SK-N-MC (cell line): ENCODE measurements around the gene IRF2BPL.

Source experiments
- DNase-seq: peaks from one replicate; pipeline ENCODE4 v3.0.0-alpha.2; 2011; ENCODE audit warnings: low read depth, low spot score
- H3K27ac ChIP-seq: fragments of 200-600 bp; sonication (generic); 2 replicates; pipeline ENCODE4 v1.5.1; 2016; ENCODE audit warnings: mixed run types
- H3K36me3 ChIP-seq: fragments of 200-600 bp; sonication (generic); 2 replicates; pipeline ENCODE4 v1.6.1; 2017; ENCODE audit warnings: antibody characterized with exemption, low read length, mixed read lengths; ENCODE audit not compliant: insufficient read depth
- H3K4me3 ChIP-seq: fragments of 200-600 bp; sonication (generic); 2 replicates; pipeline ENCODE4 v1.5.1; 2016
- H3K9ac ChIP-seq: fragments of 200-600 bp; sonication (generic); 2 replicates; pipeline ENCODE4 v1.8.0; 2017; ENCODE audit warnings: mixed run types, mixed read lengths; ENCODE audit not compliant: insufficient read length
- H3K9me3 ChIP-seq: fragments of 200-600 bp; sonication (generic); 2 replicates; pipeline ENCODE4 v1.6.1; 2017; ENCODE audit warnings: low read depth, mild to moderate bottlenecking, antibody characterized with exemption, low read length, moderate library complexity, mixed read lengths
- EZH2 ChIP-seq: fragments of 200-600 bp; sonication (generic); IDR thresholded peaks from one replicate; pipeline ENCODE4 v1.6.1; 2017; ENCODE audit warnings: antibody characterized with exemption
- FOXP2 ChIP-seq: optimal IDR thresholded peaks from 2 replicates; pipeline ENCODE3; 2011; ENCODE audit warnings: mild to moderate bottlenecking, moderate library complexity; ENCODE audit not compliant: insufficient read depth; ENCODE audit errors: extremely low read length, control extremely low read depth
- POLR2AphosphoS5 ChIP-seq: IDR thresholded peaks from 2 replicates; pipeline ENCODE4 v1.6.1; 2012; ENCODE audit warnings: mild to moderate bottlenecking, low read depth, low read length, borderline replicate concordance

IRF2BPL gene

DNA sequence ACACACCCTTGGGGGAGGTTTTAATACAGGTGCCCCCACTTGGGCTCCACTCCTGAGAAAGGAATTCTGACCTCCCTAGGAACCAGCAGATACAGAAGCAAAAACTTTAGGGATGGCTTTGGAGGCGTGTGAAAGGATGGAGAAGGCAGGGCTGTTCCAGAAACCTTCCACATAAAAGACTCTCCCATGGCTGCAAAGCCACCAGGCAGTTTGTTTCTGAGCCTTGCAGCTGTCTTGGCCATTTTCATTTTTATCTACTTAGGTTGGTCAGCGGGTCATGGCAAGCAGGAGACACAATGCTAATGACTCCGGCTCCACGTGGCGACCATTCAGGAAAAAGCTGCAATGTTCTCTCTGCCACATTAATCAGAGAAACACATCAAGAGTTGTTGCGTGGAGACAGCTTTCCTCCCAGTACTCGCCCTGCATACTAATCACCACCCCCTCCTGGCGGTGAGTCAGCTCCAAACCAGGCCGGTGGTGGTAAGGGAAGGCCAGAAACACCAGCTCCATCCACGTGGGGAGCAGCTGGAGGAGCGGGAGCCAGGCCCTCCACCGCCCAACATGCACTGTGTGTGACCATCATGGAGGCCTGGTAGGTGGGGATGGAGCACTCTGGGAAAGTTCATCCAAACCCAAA is 30.9 kb upstream of the IRF2BPL start:
- Histone ChIP-seq H3K36me3 (no peaks in the 10 kb centered on the region), H3K4me3 (no peak overlapping the region), H3K9me3 (no peaks in the 10 kb centered on the region), H3K27ac (no peak overlapping the region), H3K9ac (no peak overlapping the region)
- TF ChIP-seq FOXP2 (no peak), POLR2AphosphoS5 (no peak)
- no peak for DNase-seq

DNA sequence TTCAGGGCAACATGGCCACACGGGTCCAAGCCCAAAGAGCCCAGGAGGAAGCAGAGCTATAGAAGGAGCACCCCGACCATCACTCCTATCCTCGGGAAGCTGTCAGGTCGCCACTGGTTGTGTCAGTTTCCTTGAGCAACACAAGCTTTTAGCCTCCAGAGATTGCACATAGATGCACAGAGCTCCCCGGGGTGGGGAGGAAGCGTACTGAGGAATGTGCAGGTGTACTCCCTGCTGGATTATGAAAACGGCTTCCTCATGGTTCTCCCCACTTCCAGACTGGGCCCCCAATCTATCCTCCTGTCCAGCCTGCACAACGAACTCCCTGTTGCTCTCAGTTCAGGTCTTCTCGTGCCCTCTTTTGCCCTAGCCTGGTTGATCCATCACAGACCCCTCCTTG is 30.3 kb upstream of the IRF2BPL start:
- Histone ChIP-seq H3K4me3 (no peak overlapping the region), H3K9me3 (no peaks in the 10 kb centered on the region), H3K36me3 (no peaks in the 10 kb centered on the region), H3K27ac (no peak overlapping the region), H3K9ac (no peak overlapping the region)
- no peak for DNase-seq
- TF ChIP-seq FOXP2 (no peak), EZH2 (no peak), POLR2AphosphoS5 (no peak)

DNA sequence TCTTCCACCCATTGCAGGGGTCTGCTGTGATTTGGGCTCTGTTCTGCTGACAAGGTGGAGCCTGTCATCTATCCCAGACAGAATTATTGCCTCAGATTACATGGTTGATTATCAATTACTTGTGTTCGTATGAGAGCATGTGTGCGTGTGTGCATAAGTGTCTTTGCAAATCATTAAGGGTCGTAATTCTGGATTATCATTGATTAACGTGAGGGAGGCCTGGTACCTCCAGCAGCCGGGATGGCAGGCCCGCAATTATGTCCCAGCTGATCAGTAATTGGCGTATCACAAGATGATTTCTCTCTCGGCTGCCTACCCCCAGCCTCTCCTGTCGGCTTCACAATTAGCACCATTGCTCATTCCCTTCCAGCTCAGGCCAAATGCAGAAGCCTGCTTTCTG is 29.6 kb upstream of the IRF2BPL start:
- H3K27ac ChIP-seq: no peak overlapping the region
- TF ChIP-seq EZH2: no peak
- TF ChIP-seq FOXP2: no peak
- TF ChIP-seq POLR2AphosphoS5: no peak
- H3K36me3 ChIP-seq: no peaks in the 10 kb centered on the region

DNA sequence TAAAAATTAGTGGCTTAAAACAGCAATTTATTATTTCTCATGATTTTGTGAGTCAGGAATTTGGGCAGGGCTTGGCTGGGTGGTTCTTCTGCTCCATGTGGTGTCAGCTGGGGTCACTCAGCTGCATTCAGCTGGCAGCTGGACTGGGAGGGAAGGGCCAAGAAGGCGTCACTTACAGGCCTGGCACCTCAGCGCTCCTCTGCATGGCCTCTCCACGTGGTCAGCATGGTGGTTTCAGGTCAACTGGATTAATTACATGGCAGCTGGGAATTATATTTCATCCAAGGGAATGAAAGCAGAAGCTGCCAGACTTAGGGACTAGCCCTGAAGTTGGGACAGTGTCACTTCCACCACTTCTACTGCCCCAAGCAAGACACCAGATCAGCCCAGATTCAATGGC is 27.5 kb upstream of the IRF2BPL start:
- Histone ChIP-seq H3K36me3 (no peaks in the 10 kb centered on the region), H3K4me3 (no peak overlapping the region), H3K9me3 (no peaks in the 10 kb centered on the region), H3K27ac (no peak overlapping the region), H3K9ac (no peak overlapping the region)
- no peak for DNase-seq
- TF ChIP-seq EZH2 (no peak), FOXP2 (no peak), POLR2AphosphoS5 (no peak)

More for the DNA sequence above, 29.6 kb upstream of the IRF2BPL start:
- Histone ChIP-seq H3K9ac (no peak overlapping the region), H3K4me3 (no peak overlapping the region), H3K9me3 (no peaks in the 10 kb centered on the region)
- no peak for DNase-seq

GRCh38 chr14:77055306-77055705 is 26.8 kb upstream of the IRF2BPL start:
- Histone ChIP-seq H3K36me3 (no peaks in the 10 kb centered on the region), H3K4me3 (no peak overlapping the region), H3K27ac (no peak overlapping the region), H3K9ac (no peak overlapping the region), H3K9me3 (no peaks in the 10 kb centered on the region)
- no peak for DNase-seq
- no peak for TF ChIP-seq POLR2AphosphoS5
- TF ChIP-seq FOXP2: no peak
- TF ChIP-seq EZH2: no peak

DNA sequence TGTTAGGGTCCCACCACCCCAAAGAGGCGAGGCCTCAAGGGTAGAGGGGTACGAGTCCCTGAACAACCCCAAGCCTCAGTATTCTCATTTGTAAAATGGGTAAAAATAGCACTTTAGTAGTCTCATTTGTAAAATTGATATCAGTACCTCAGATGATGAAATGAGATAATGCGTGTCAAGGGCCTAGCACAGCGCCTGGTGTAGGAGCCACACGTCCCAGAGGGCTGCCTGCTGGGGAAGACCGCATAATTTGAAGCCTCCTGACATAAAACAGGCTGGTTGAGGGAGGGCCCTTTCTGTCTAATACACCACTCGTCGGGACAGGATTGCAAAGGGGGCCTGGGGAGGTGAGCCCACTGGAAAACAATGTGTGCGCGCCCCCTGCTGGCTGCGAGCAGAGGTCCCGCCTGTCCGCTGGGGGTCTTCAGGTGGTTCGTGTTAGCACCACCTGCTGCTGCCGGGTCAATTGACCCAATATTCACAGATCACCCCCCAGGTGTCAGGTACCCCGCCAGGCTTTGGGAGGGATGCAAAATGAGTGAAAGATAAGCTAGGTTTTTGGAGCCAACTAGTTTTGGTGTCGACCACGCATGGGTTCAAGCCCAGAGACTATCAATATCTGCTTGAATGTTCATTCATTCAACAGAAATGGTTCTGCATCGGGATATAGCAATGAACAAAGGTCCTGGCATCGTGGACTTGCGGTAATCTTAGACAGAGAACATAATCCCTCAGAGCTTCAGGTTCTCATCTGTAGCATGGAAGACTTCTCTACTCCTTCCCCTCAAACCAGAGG is 24.7 kb upstream of the IRF2BPL start:
- Histone ChIP-seq H3K36me3 (no peaks in the 10 kb centered on the region), H3K4me3 (no peak overlapping the region), H3K9me3 (no peaks in the 10 kb centered on the region), H3K9ac (no peak overlapping the region), H3K27ac (no peak overlapping the region)
- TF ChIP-seq EZH2: no peak
- no peak for TF ChIP-seq POLR2AphosphoS5
- peak; percentile 12 for TF ChIP-seq FOXP2
- no peak for DNase-seq

GRCh38 chr14:77052281-77053044 is 24.0 kb upstream of the IRF2BPL start:
- DNase-seq: no peak
- Histone ChIP-seq H3K36me3 (no peaks in the 10 kb centered on the region), H3K27ac (no peak overlapping the region), H3K9me3 (no peaks in the 10 kb centered on the region), H3K9ac (no peak overlapping the region), H3K4me3 (no peak overlapping the region)
- no peak for TF ChIP-seq FOXP2
- no peak for TF ChIP-seq POLR2AphosphoS5
- no peak for TF ChIP-seq EZH2

GRCh38 chr14:77051116-77051515 is 22.6 kb upstream of the IRF2BPL start:
- H3K9ac ChIP-seq: no peak overlapping the region
- no peak for DNase-seq
- H3K4me3 ChIP-seq: no peak overlapping the region
- no peaks in the 10 kb centered on the region for H3K9me3 ChIP-seq
- no peaks in the 10 kb centered on the region for H3K36me3 ChIP-seq
- no peak overlapping the region for H3K27ac ChIP-seq
- TF ChIP-seq EZH2: no peak
- TF ChIP-seq FOXP2: no peak
- TF ChIP-seq POLR2AphosphoS5: no peak
